ENCODE data around the gene TOM1. TPM values are rescaled to one million over a fixed set of nuclear protein-coding genes. Genes with fewer than 3 reads are reported as not detected.

The TOM1 gene
- total and polyA plus RNA-seq, 10 of the 15 experiments (the other 5 are each of a cell fraction or from before 2014, with no cell fraction given): 2.2 to 64.6 (median 40.3) TPM

GRCh38 chr22:35324762-35325161, 25.1 kb downstream of the TOM1 start (continued):
- no peak for TF ChIP-seq IRF5 (IDR thresholded peaks at IDR 0.05; ENCODE audit: borderline replicate concordance)

- Histone ChIP-seq H3K4me1 (ENCODE audit: control insufficient read depth, insufficient read depth, low read length) (peaks cover 8% of the 10 kb centered on the region), H3K4me2 (ENCODE audit: control insufficient read depth, insufficient read depth) (no peak overlapping the region), H3K36me3 (ENCODE audit: control insufficient read depth in 2 of 2, insufficient read depth in 2 of 2, low read length in 1 of 2) (peaks cover 0 to 31% of the 10 kb centered on the region in 2 experiments; a peak in 3 of 4 replicates), H3K79me2 (ENCODE audit: control insufficient read depth, insufficient read depth, low read length) (no peaks in the 10 kb centered on the region), H3K27me3 (replicated peaks in 1 of 2; ENCODE audit: control insufficient read depth in 2 of 2, insufficient read depth in 2 of 2, low read length in 1 of 2) (no peaks in the 10 kb centered on the region), H3K27ac (ENCODE audit: control insufficient read depth, insufficient read depth) (no peak overlapping the region), H3K4me3 (no peak overlapping the region), H4K20me1 (ENCODE audit: control insufficient read depth, insufficient read depth) (no peaks in the 10 kb centered on the region), H3K9ac (ENCODE audit: control insufficient read depth, insufficient read depth, low read length) (no peak overlapping the region), H2AFZ (ENCODE audit: control insufficient read depth, low read depth, low read length) (no peak overlapping the region), H3K9me3 (replicated peaks; ENCODE audit: control insufficient read depth, insufficient read depth, low read length) (no peaks in the 10 kb centered on the region)
- no peak for ATAC-seq
- no peak for TF ChIP-seq CBX3 (IDR thresholded peaks at IDR 0.05; ENCODE audit: borderline replicate concordance, low read depth)
- TF ChIP-seq ESRRA (IDR thresholded peaks at IDR 0.05; ENCODE audit: low read length): no peak
- no peak for TF ChIP-seq ZBTB11 (CRISPR knock-in tag; IDR thresholded peaks at IDR 0.05)
- TF ChIP-seq TARDBP (IDR thresholded peaks at IDR 0.05; ENCODE audit: borderline replicate concordance): no peak
- ChIA-PET SMC1A (ENCODE audit: uncharacterized antibody, unreplicated experiment) (interaction anchor here (1.4 to 2.3 kb wide), 3 partner anchors 12 to 94 kb away, joined by 3 to 8 read pairs (median 5); no protein-coding TSS in a partner anchor), POLR2A (interaction anchor here (1.6 kb wide), 1 partner anchor 19 kb away, joined by 4 read pairs; no protein-coding TSS in a partner anchor), CTCF (interaction anchor here (0.7 kb wide), 1 partner anchor 1833 kb away, joined by 3 read pairs; no protein-coding TSS in a partner anchor), RAD21 (ENCODE audit: unreplicated experiment) (no interaction called here)
- WGBS (ENCODE audit: insufficient coverage, insufficient replicate concordance, low lambda C conversion rate, missing lambda C conversion rate): 89% methylated on average over 5 of the region's 5 CpGs
- BruUV-seq (replicated peaks): no TSS peak
- in situ Hi-C loops (cut with MboI): no loop called here
- FAIRE-seq: no peak
- no peak for DNase-seq (ENCODE audit: low read depth, low spot score)
- intact Hi-C loops (cut with micrococcal nuclease; ENCODE audit: unreplicated experiment): no loop called here
Observed at GRCh38 chr22:35325209-35325608, 25.5 kb downstream of the TOM1 start.

Measured in GM12878 (cell line).